Measurements from ENCODE around the gene MTHFD1L.

Gene MTHFD1L

GRCh38 chr6:150881911-150882481, 16.5 kb downstream of the MTHFD1L start:
- ATAC-seq: peak; percentile 95
- 0 out of 2 replicates have a peak, but pooled peaks have one; percentile 59 for TF ChIP-seq ESRRG (CRISPR knock-in tag; IDR thresholded peaks at IDR 0.05)
- TF ChIP-seq TOX (CRISPR knock-in tag; IDR thresholded peaks at IDR 0.05; ENCODE audit: borderline replicate concordance): peak; percentile 51; the same call in 1 of the 2 replicates
- peak; percentile 52 for TF ChIP-seq ISL1 (CRISPR knock-in tag; IDR thresholded peaks at IDR 0.05)
- TF ChIP-seq BACH2 (CRISPR knock-in tag; IDR thresholded peaks at IDR 0.05; ENCODE audit: borderline replicate concordance): no peak
- no peak for TF ChIP-seq CSDC2 (CRISPR knock-in tag; IDR thresholded peaks at IDR 0.05)
- 0 out of 2 replicates have a peak, but pooled peaks have one; percentile 27 for TF ChIP-seq TSHZ2 (CRISPR knock-in tag; IDR thresholded peaks at IDR 0.05)

- TF ChIP-seq ZFP30 (CRISPR knock-in tag; IDR thresholded peaks at IDR 0.05) (no peak), CSRNP3 (CRISPR knock-in tag; IDR thresholded peaks at IDR 0.05) (no peak), CREB5 (CRISPR knock-in tag; IDR thresholded peaks at IDR 0.05; ENCODE audit: low read depth) (no peak), ZNF70 (CRISPR knock-in tag; IDR thresholded peaks at IDR 0.05) (no peak), ZNF8 (CRISPR knock-in tag; IDR thresholded peaks at IDR 0.05) (no peak), TSHZ2 (CRISPR knock-in tag; IDR thresholded peaks at IDR 0.05) (no peak), ZFP3 (CRISPR knock-in tag; IDR thresholded peaks at IDR 0.05) (no peak)
- no peak for ATAC-seq
Measured at GRCh38 chr6:150883521-150883920, 18.0 kb downstream of the MTHFD1L start.

- TF ChIP-seq TCF4 (CRISPR knock-in tag; IDR thresholded peaks at IDR 0.05; ENCODE audit: borderline replicate concordance): no peak
- no peak for TF ChIP-seq PATZ1 (CRISPR knock-in tag; IDR thresholded peaks at IDR 0.05; ENCODE audit: borderline replicate concordance)
- no peak for TF ChIP-seq ZC3H10 (CRISPR knock-in tag; IDR thresholded peaks at IDR 0.05)
- no peak for TF ChIP-seq ZNF565 (CRISPR knock-in tag; conservative IDR thresholded peaks at IDR 0.05; ENCODE audit: low read depth)
- TF ChIP-seq TSHZ2 (CRISPR knock-in tag; IDR thresholded peaks at IDR 0.05): no peak
- no peak for TF ChIP-seq OSR1 (CRISPR knock-in tag; IDR thresholded peaks at IDR 0.05)
- TF ChIP-seq BACH2 (CRISPR knock-in tag; IDR thresholded peaks at IDR 0.05; ENCODE audit: borderline replicate concordance): no peak
- no peak for TF ChIP-seq CSDC2 (CRISPR knock-in tag; IDR thresholded peaks at IDR 0.05)
- TF ChIP-seq SNAI2 (CRISPR knock-in tag; IDR thresholded peaks at IDR 0.05): no peak
- no peak for TF ChIP-seq CREB5 (CRISPR knock-in tag; IDR thresholded peaks at IDR 0.05; ENCODE audit: low read depth)
- no peak for ATAC-seq
Measured at GRCh38 chr6:150886155-150886554, 20.7 kb downstream of the MTHFD1L start.

Measured in SK-N-SH treated with all-trans-retinoic acid at 6 μM for 48 hours (cell line).